Esophagus squamous epithelium (tissue), 5 donors: ENCODE data around the gene PRKN. TPM values are rescaled to one million over a fixed set of nuclear protein-coding genes. Genes with fewer than 3 reads are reported as not detected.

Experiments
- DNase-seq: peaks from one replicate; lab custom pipeline; 2025; lab: John Stamatoyannopoulos, UW
- H3K27ac ChIP-seq, 4 donors: fragments of 200-600 bp; sonication (generic); one replicate each; pipeline ENCODE4 v1.5.1; 2016 to 2019; ENCODE audit warnings: mild to moderate bottlenecking in 1 of 4
- H3K27me3 ChIP-seq, 4 donors: fragments of 200-600 bp; sonication (generic); 1 replicate in 3 of 4; 2 replicates in 1 of 4; pipeline versions ENCODE4 v1.5.1 to v1.6.0; 2017 to 2021; ENCODE audit warnings: antibody characterized with exemption in 1 of 4
- H3K36me3 ChIP-seq, 3 donors: fragments of 200-600 bp; sonication (generic); one replicate each; pipeline ENCODE4 v1.5.1; 2016 to 2019
- H3K4me1 ChIP-seq, 3 donors: fragments of 200-600 bp; sonication (generic); one replicate each; pipeline ENCODE4 v1.5.1; 2017 to 2019
- H3K4me3 ChIP-seq, 4 donors: fragments of 200-600 bp; sonication (generic); 1 replicate in 3 of 4; 2 replicates in 1 of 4; pipeline ENCODE4 v1.5.1; 2016 to 2019; ENCODE audit warnings: mild to moderate bottlenecking in 2 of 4, moderate library complexity in 1 of 4
- H3K9me3 ChIP-seq, 3 donors: fragments of 200-600 bp; sonication (generic); one replicate each; pipeline ENCODE4 v1.5.1; 2016 to 2019
- CTCF ChIP-seq, 6 experiments: fragments of 450-650 bp in 4 of 6; fragments of 200-600 bp in 2 of 6; sonication (generic) in 2 of 6; IDR thresholded peaks; one replicate each; pipeline ENCODE4 v1.5.1; 2016 to 2019; ENCODE audit warnings: antibody characterized with exemption in 6 of 6, mild to moderate bottlenecking in 4 of 6, moderate library complexity in 4 of 6
- POLR2A ChIP-seq, 4 donors: fragments of 450-650 bp; IDR thresholded peaks; one replicate each; pipeline ENCODE4 v1.6.1; 2017; ENCODE audit warnings: antibody characterized with exemption in 4 of 4, mild to moderate bottlenecking in 4 of 4, moderate library complexity in 3 of 4
- WGBS, 2 donors: methylation state at CpG; one replicate each; pipeline ENCODE4 v1.1.5; 2018; 5-methylcytosine and 5-hydroxymethylcytosine counted together
- intact Hi-C: fragments of 100-400 bp; cut with DNase I; formaldehyde crosslinking; loops from one replicate; pipeline ENCODE4 v1.15.0; 2022
- total RNA-seq, 4 donors: library from RNA; depleted of rRNA; stranded (reverse); fragments of >200 nt; gene quantifications; one replicate each; pipeline ENCODE4 v1.1.0, GENCODE V29; 2016
- donor health status: DM: yes; HTN: yes; CAD: no.

The PRKN gene
- total RNA-seq, 4 donors from 2014 or later, result 0.70 to 5.5 (median 2.2) TPM

- no peak for DNase-seq
- H3K4me1 ChIP-seq, result no peaks in the 10 kb centered on the region
- no peak overlapping the region for H3K27ac ChIP-seq
- H3K27me3 ChIP-seq, result no peaks in the 10 kb centered on the region
- intact Hi-C loops, result no loop called here
- H3K4me3 ChIP-seq, result no peak overlapping the region
- no peaks in the 10 kb centered on the region for H3K9me3 ChIP-seq
- H3K36me3 ChIP-seq, result no peaks in the 10 kb centered on the region
- no peak for TF ChIP-seq POLR2A (IDR thresholded peaks at IDR 0.05)
- no peak for TF ChIP-seq CTCF (IDR thresholded peaks at IDR 0.05)
- 77 to 83% methylated on average over 4 of the region's 4 CpGs for WGBS, 2 donors
These were observed 700.7 kb downstream of the PRKN start for GRCh38 chr6:162026843-162027242.

GRCh38 chr6:162026031-162026430 is 701.5 kb downstream of the PRKN start:
- no peak for DNase-seq
- H3K4me3 ChIP-seq, result no peak overlapping the region
- intact Hi-C loops, result no loop called here
- H3K4me1 ChIP-seq, result no peaks in the 10 kb centered on the region
- WGBS, 2 donors, result 88 to 91% methylated on average over 7 to 8 of the region's 8 CpGs
- no peaks in the 10 kb centered on the region for H3K9me3 ChIP-seq
- TF ChIP-seq CTCF (IDR thresholded peaks at IDR 0.05) (no peak), POLR2A (IDR thresholded peaks at IDR 0.05) (no peak)
- no peak overlapping the region for H3K27ac ChIP-seq
- H3K36me3 ChIP-seq, result no peaks in the 10 kb centered on the region
- H3K27me3 ChIP-seq, result no peaks in the 10 kb centered on the region

DNA sequence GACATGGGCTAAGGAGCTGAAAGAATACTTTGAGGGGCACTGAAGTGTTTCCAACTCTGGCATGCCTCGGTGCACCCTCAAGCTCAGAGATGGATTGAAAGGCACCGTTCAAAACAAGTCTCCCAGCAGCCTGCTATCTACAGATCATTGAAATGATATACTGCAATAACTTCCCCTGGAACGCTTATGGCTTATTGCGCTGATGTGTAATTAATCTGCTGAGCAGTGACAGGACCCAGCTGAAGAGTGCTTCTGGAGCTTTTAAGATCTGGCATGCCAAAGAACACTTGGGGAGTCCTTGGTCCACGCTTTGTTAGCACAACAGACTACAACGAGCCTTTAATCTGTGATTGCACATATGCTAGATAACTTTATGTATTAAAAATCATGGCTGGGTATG is 708.2 kb downstream of the PRKN start:
- Histone ChIP-seq H3K27ac (no peak overlapping the region), H3K4me1 (no peaks in the 10 kb centered on the region), H3K4me3 (no peak overlapping the region), H3K36me3 (no peaks in the 10 kb centered on the region), H3K9me3 (no peaks in the 10 kb centered on the region), H3K27me3 (no peaks in the 10 kb centered on the region)
- TF ChIP-seq POLR2A (IDR thresholded peaks at IDR 0.05) (no peak), CTCF (IDR thresholded peaks at IDR 0.05) (no peak)
- intact Hi-C loops, result no loop called here
- DNase-seq, result no peak
- WGBS, 2 donors, result 21 to 35% methylated on average over 6 of the region's 6 CpGs

GRCh38 chr6:162017536-162017935 is 710.0 kb downstream of the PRKN start:
- intact Hi-C loops, result no loop called here
- Histone ChIP-seq H3K9me3 (no peaks in the 10 kb centered on the region), H3K4me3 (no peak overlapping the region), H3K27ac (no peak overlapping the region), H3K27me3 (no peaks in the 10 kb centered on the region), H3K36me3 (no peaks in the 10 kb centered on the region), H3K4me1 (no peaks in the 10 kb centered on the region)
- no peak for DNase-seq
- TF ChIP-seq POLR2A (IDR thresholded peaks at IDR 0.05) (no peak), CTCF (IDR thresholded peaks at IDR 0.05) (no peak)
- WGBS, 2 donors, result 64 to 68% methylated on average over 5 of the region's 5 CpGs

DNA sequence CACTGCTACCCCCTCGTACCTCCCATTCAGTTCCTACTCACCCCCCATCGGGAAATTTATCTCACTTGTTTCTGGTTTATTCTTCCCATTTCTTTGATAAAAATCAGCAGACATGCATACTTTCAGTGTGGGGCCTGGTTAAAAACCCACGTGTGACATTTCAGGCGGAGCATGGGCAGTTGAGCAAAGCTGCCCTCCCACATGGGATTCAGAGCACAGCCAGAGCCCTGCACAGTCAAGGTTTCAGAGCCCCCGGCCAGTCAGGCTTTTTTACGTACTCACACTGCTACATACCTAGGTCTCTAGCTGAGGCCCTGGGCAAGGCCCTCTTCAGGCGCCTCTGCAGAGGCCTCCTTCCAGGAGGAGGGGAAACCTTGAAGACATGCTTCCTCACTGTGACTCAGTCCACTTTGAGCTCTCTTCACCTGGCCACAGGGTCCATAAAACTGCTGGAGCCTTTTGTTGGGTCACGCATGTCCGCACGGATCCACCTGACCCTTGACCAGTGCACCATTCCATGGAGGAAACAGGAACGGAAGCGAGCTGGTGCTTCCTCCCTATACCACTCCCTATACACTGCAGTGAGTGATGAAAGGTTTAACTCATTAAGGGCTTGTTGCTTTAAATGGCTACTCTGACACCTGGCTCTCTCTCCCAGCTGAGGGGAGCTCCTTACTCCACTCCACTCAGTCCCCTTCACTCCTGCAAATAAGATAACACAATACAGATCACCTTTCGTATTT is 713.3 kb downstream of the PRKN start:
- Histone ChIP-seq H3K9me3 (no peaks in the 10 kb centered on the region), H3K4me1 (no peaks in the 10 kb centered on the region), H3K27ac (no peak overlapping the region), H3K4me3 (no peak overlapping the region), H3K36me3 (no peaks in the 10 kb centered on the region), H3K27me3 (no peaks in the 10 kb centered on the region)
- DNase-seq, result no peak
- intact Hi-C loops, result no loop called here
- WGBS, 2 donors, result 73 to 85% methylated on average over 12 of the region's 13 CpGs
- TF ChIP-seq POLR2A (IDR thresholded peaks at IDR 0.05) (no peak), CTCF (IDR thresholded peaks at IDR 0.05) (no peak)
